Measurements from ENCODE around the gene CHRNA4. TPM values are rescaled to one million over a fixed set of nuclear protein-coding genes. Genes with fewer than 3 reads are reported as not detected.
A peak's percentile ranks its signal among the peaks of the same experiment; 100 is the strongest.

The CHRNA4 gene
- total RNA-seq, 1 experiment from 2014 or later: 0.11 TPM

DNA sequence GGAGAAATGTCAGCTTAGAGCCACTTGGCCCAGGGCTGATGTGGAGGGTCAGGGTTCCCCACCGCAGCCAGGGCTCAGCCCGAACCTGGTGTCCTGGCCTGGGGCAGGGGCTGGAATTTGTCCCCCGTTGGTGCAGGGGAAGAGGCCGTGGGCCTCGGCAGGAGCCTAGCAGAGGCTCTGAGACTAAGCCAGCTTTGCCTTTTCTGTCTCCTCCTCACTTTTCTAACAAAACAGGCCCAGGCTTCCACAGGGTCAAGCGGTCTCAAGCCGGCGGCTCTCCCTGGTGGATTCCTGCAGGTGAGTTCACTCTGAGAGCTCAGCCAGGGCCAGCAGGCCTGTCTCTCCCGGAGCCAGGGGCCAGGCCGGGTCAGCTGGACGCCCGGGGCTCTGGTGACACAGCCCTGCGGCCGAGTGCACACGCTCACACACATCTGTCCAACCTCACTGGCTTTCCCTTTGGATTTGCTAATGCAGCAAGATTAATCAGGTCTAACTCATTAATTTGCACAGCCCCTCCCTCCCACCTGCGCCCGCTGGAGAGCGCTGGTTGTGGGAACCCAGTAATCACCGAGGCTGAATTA, 2.9 kb upstream of the CHRNA4 start:
- intact Hi-C loops (cut with micrococcal nuclease; ENCODE audit: unreplicated experiment): no loop called here
- H3K36me3 ChIP-seq (ENCODE audit: control insufficient read depth, insufficient read depth, low read length): no peaks in the 10 kb centered on the region
- H3K4me1 ChIP-seq: peaks cover 20% of the 10 kb centered on the region
- no peaks in the 10 kb centered on the region for H3K27me3 ChIP-seq (replicated peaks; ENCODE audit: control insufficient read depth, insufficient read depth, low read length)
- no peak for DNase-seq
- Mint-ChIP-seq H3K9me3 (ENCODE audit: unreplicated experiment) (no peaks in the 10 kb centered on the region), H3K36me3 (ENCODE audit: insufficient read depth, unreplicated experiment) (peaks cover 4% of the 10 kb centered on the region), H3K4me3 (ENCODE audit: unreplicated experiment) (no peak overlapping the region), H3K27me3 (ENCODE audit: insufficient read depth, unreplicated experiment) (peaks cover 3% of the 10 kb centered on the region), H3K4me1 (ENCODE audit: low read depth, unreplicated experiment) (peaks cover 15% of the 10 kb centered on the region), H3K27ac (ENCODE audit: unreplicated experiment) (no peak overlapping the region)
- H3K9me3 ChIP-seq: no peaks in the 10 kb centered on the region
- CTCF ChIA-PET: interaction anchor here (0.7 to 1.0 kb wide), 3 partner anchors 18 to 133 kb away, joined by 3 to 7 read pairs (median 4); no protein-coding TSS in a partner anchor
- H3K4me3 ChIP-seq (ENCODE audit: low read depth, low read length): no peak overlapping the region
- no peak for TF ChIP-seq CTCF (IDR thresholded peaks at IDR 0.05; ENCODE audit: insufficient read depth in 1 of 2, low read depth in 1 of 2, low read length in 1 of 2, severe bottlenecking in 1 of 2, unreplicated experiment in 1 of 2)
- no TSS peak for BruUV-seq (replicated peaks)
- POLR2A ChIA-PET: no interaction called here

DNA sequence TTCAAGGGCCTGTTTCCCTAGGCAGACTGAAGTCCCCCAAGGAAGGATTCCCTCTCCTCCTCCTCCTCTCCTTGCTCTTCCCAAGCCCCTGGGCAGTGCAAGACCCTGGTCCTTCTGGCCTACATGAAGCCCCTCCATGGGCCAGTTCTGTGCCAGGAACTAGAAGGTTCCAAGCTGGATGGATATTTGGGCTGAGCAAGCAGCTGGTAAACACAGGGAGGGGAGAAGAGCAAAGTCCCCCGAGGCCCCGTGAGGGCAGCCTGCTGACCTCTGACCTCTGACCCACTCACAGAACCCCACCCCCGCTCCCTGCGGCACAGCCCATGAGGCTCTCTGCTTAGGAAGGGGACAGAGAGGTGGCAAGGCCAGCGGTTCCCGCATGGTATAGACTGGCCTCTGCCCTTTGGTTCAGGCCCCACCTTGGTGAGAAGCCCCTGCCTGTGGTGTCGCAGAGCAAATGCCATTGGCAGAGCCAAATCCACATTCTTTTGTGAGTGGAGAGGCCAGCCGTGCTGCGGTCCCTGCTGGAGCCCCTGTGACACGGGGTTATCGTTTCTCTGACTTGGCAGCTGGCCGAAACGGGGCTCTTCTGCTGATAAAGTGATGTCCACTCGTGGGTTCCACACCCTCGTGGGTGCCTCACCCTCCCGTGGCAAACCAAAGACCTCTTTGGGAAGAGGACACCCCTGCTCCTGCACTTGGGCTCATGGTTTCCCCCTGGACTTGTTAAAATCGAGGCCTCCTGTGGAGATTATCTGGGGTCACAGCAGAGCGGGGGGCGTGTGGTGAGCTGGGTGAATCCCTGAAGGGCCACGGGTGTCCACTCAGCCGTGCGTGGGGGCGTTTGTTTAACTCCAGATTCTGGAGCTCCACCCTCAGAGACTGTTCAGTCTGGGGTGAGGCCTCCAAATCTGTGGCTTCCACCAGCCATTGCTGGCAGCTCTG, 2.1 kb upstream of the CHRNA4 start:
- Mint-ChIP-seq H3K9me3 (ENCODE audit: unreplicated experiment) (no peaks in the 10 kb centered on the region), H3K4me3 (ENCODE audit: unreplicated experiment) (no peak overlapping the region), H3K36me3 (ENCODE audit: insufficient read depth, unreplicated experiment) (peaks cover 4% of the 10 kb centered on the region), H3K4me1 (ENCODE audit: low read depth, unreplicated experiment) (peaks cover 15% of the 10 kb centered on the region), H3K27me3 (ENCODE audit: insufficient read depth, unreplicated experiment) (no peaks in the 10 kb centered on the region), H3K27ac (ENCODE audit: unreplicated experiment) (peak overlapping the region; percentile 23)
- no peaks in the 10 kb centered on the region for H3K27me3 ChIP-seq (replicated peaks; ENCODE audit: control insufficient read depth, insufficient read depth, low read length)
- H3K4me1 ChIP-seq: peaks cover 20% of the 10 kb centered on the region
- H3K36me3 ChIP-seq (ENCODE audit: control insufficient read depth, insufficient read depth, low read length): no peaks in the 10 kb centered on the region
- DNase-seq: peak in 1 of 2 experiments; percentile 49
- CTCF ChIA-PET: interaction anchor here (0.9 to 1.5 kb wide), 4 partner anchors 7 to 53 kb away, joined by 3 to 7 read pairs (median 3); no protein-coding TSS in a partner anchor
- intact Hi-C loops (cut with micrococcal nuclease; ENCODE audit: unreplicated experiment): no loop called here
- BruUV-seq (replicated peaks): no TSS peak
- POLR2A ChIA-PET: no interaction called here
- H3K9me3 ChIP-seq: no peaks in the 10 kb centered on the region
- TF ChIP-seq CTCF (IDR thresholded peaks at IDR 0.05; ENCODE audit: insufficient read depth in 1 of 2, low read depth in 1 of 2, low read length in 1 of 2, severe bottlenecking in 1 of 2, unreplicated experiment in 1 of 2): no peak
- no peak overlapping the region for H3K4me3 ChIP-seq (ENCODE audit: low read depth, low read length)

DNA sequence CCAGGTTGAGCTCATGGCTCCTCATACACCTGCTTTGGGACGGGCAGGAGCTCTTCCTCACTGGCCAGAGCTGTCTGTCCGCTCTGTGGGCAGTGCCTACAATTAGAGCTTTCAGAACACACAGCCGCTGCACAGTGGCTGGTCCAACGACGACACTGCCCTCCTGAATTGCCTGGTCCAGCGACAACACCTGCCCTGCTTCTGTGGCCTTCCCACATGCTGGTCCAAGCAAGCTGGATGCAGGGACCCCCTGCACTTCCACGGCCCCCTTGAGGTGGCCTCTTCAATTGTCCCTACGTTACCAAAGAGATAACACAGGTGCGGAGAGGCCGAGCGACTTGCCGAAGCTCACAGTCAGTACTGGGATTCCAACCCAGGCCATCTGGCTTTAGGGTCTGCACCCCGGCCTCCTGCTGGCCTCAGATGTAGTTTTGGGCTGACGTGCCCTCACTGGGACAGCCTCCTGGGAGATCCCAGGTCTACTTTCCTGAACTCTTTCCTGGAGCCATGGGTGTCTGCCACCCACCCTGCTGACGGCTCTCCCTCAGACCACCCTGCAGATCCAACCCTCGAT, 1.4 kb upstream of the CHRNA4 start:
- Mint-ChIP-seq H3K27ac (ENCODE audit: unreplicated experiment) (peak overlapping the region; percentile 23), H3K36me3 (ENCODE audit: insufficient read depth, unreplicated experiment) (peaks cover 4% of the 10 kb centered on the region), H3K4me1 (ENCODE audit: low read depth, unreplicated experiment) (peaks cover 15% of the 10 kb centered on the region), H3K27me3 (ENCODE audit: insufficient read depth, unreplicated experiment) (no peaks in the 10 kb centered on the region), H3K9me3 (ENCODE audit: unreplicated experiment) (no peaks in the 10 kb centered on the region), H3K4me3 (ENCODE audit: unreplicated experiment) (no peak overlapping the region)
- no peak for TF ChIP-seq CTCF (IDR thresholded peaks at IDR 0.05; ENCODE audit: insufficient read depth in 1 of 2, low read depth in 1 of 2, low read length in 1 of 2, severe bottlenecking in 1 of 2, unreplicated experiment in 1 of 2)
- intact Hi-C loops (cut with micrococcal nuclease; ENCODE audit: unreplicated experiment): no loop called here
- no peak overlapping the region for H3K4me3 ChIP-seq (ENCODE audit: low read depth, low read length)
- no peaks in the 10 kb centered on the region for H3K9me3 ChIP-seq
- BruUV-seq (replicated peaks): no TSS peak
- H3K4me1 ChIP-seq: peaks cover 20% of the 10 kb centered on the region
- no peaks in the 10 kb centered on the region for H3K27me3 ChIP-seq (replicated peaks; ENCODE audit: control insufficient read depth, insufficient read depth, low read length)
- H3K36me3 ChIP-seq (ENCODE audit: control insufficient read depth, insufficient read depth, low read length): no peaks in the 10 kb centered on the region
- no peak for DNase-seq
- POLR2A ChIA-PET: no interaction called here
- CTCF ChIA-PET: interaction anchor here (0.5 to 1.5 kb wide), 5 partner anchors 8 to 348 kb away, joined by 3 to 4 read pairs (median 3); no protein-coding TSS in a partner anchor
